ENCODE measurements around the gene CEP162. TPM values are rescaled to one million over a fixed set of nuclear protein-coding genes. Genes with fewer than 3 reads are reported as not detected.
"Not testable (repeated sequence)": the region's sequence is repeated elsewhere in the genome, so short reads cannot be mapped to it uniquely, and the experiment has no call there.

Gene CEP162
- total RNA-seq, 2 experiments from 2014 or later, result 4.9 to 5.4 TPM

DNA sequence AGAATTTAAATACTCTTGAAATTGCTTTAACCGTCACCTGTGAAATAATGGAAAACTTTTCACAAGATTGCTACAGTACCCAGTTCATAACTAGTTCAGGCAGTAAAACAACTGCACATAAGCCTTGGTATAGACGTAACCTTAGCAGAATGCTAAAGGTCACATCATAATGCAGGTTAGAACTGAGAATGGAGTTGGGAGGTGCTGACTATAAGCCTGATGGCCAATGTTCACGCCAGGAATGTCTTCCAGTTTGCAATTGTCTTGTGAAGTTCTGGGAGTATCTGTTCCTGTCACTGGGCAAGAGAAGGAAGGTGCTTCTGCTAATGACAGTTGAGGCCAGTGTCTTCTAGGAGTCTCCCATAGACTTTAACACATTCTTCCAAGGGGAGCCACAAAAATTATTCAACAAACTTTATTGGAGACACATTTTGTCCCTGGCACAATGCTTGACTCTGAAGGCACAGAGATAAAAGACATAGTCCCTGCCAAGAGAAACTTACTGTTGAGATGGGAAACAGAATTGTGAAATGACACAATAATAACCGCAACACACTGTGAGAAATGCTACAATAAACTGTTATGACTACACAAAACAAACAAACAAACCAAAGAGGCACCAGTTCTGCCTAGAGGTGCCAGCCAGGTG is 24.6 kb upstream of the CEP162 start:
- no peak overlapping the region for H3K27ac Mint-ChIP-seq
- intact Hi-C loops (cut with micrococcal nuclease), result no loop called here
- H3K9me3 Mint-ChIP-seq, result no peaks in the 10 kb centered on the region
- ChIA-PET CTCF (no interaction called here), POLR2A (no interaction called here)
- no peaks in the 10 kb centered on the region for H3K36me3 Mint-ChIP-seq (ENCODE audit: low read depth)
- DNase-seq, result no peak
- H3K27me3 Mint-ChIP-seq, result peaks cover 20% of the 10 kb centered on the region
- TF ChIP-seq, protein P1, sequence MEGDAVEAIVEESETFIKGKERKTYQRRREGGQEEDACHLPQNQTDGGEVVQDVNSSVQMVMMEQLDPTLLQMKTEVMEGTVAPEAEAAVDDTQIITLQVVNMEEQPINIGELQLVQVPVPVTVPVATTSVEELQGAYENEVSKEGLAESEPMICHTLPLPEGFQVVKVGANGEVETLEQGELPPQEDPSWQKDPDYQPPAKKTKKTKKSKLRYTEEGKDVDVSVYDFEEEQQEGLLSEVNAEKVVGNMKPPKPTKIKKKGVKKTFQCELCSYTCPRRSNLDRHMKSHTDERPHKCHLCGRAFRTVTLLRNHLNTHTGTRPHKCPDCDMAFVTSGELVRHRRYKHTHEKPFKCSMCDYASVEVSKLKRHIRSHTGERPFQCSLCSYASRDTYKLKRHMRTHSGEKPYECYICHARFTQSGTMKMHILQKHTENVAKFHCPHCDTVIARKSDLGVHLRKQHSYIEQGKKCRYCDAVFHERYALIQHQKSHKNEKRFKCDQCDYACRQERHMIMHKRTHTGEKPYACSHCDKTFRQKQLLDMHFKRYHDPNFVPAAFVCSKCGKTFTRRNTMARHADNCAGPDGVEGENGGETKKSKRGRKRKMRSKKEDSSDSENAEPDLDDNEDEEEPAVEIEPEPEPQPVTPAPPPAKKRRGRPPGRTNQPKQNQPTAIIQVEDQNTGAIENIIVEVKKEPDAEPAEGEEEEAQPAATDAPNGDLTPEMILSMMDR (IDR thresholded peaks at IDR 0.05), result no peak
- H3K4me3 Mint-ChIP-seq, result no peak overlapping the region
- ATAC-seq, result no peak
- H3K4me1 Mint-ChIP-seq (ENCODE audit: low read depth), result no peaks in the 10 kb centered on the region

DNA sequence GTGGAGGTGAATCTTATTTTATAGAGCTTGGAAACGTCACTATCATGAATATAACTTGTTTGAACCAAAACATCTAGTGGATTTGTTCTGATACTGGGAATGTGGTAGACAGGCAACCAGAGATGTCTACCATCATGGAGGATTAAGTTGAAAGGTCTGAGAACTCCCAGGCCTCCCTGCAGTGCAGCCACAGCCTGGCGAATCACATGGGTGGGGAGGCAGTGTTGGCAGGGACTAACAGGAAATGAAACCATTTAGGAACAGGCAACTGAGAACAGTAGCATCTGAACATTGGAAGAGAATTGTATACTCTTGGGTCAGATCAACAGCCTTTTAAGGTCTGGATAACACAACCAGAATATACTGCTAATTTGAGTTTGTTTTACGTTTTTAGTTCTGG is 22.3 kb upstream of the CEP162 start:
- no peak for ATAC-seq
- H3K4me1 Mint-ChIP-seq (ENCODE audit: low read depth), result no peaks in the 10 kb centered on the region
- H3K36me3 Mint-ChIP-seq (ENCODE audit: low read depth), result no peaks in the 10 kb centered on the region
- TF ChIP-seq, protein P1 (IDR thresholded peaks at IDR 0.05), result no peak
- H3K4me3 Mint-ChIP-seq, result no peak overlapping the region
- intact Hi-C loops (cut with micrococcal nuclease), result no loop called here
- CTCF ChIA-PET, result no interaction called here
- DNase-seq, result no peak
- POLR2A ChIA-PET, result no interaction called here
- H3K9me3 Mint-ChIP-seq, result no peaks in the 10 kb centered on the region
- no peak overlapping the region for H3K27ac Mint-ChIP-seq
- peaks cover 17% of the 10 kb centered on the region for H3K27me3 Mint-ChIP-seq

DNA sequence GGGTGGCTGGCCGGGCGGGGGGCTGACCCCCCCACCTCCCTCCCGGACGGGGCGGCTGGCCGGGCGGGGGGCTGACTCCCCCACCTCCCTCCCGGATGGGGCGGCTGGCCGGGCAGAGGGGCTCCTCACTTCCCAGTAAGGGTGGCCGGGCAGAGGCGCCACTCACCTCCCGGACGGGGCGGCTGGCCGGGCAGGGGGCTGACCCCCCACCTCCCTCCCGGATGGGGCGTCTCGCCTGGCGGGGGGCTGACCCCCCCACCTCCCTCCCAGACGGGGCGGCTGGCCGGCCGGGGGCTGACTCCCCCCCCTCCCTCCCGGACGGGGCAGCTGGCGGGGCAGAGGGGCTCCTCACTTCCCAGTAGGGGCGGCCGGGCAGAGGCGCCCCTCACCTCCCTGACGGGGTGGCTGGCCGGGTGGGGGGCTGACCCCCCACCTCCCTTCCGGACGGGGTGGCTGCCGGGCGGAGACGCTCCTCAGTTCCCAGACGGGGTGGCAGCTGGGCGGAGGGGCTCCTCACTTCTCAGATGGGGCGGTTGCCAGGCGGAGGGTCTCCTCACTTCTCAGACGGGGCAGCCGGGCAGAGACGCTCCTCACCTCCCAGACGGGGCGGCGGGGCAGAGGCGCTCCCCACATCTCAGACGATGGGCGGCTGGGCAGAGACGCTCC is 17.1 kb upstream of the CEP162 start:
- CTCF ChIA-PET; intact Hi-C loops (cut with micrococcal nuclease); H3K4me3 Mint-ChIP-seq; ATAC-seq; DNase-seq; H3K27ac Mint-ChIP-seq; H3K36me3 Mint-ChIP-seq (ENCODE audit: low read depth); H3K4me1 Mint-ChIP-seq (ENCODE audit: low read depth); POLR2A ChIA-PET; H3K9me3 Mint-ChIP-seq: not testable (repeated sequence)
- H3K27me3 Mint-ChIP-seq, result peaks cover 10% of the 10 kb centered on the region

DNA sequence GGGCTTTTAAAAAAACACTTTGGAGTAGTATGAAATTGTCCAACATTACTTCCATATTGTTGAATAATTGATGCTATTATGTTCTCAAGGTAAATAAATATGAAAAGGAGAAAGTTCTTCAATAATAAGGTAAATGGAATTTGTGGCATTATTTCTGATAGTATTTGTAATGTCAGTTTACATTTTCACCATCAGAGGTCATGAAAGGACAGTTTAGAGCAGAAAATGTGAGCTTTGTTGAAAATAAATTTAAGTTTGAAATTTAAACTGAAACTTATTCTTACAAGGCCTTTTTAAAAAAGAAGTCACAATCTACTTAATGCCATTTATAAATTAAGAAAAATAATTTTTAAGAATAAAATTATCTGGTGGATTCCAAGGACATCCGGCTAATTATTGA is 15.8 kb upstream of the CEP162 start:
- intact Hi-C loops (cut with micrococcal nuclease), result no loop called here
- H3K9me3 Mint-ChIP-seq, result no peaks in the 10 kb centered on the region
- H3K27ac Mint-ChIP-seq, result no peak overlapping the region
- no peak overlapping the region for H3K4me3 Mint-ChIP-seq
- ChIA-PET CTCF (interaction anchor here (0.6 to 1.6 kb wide), 2 partner anchors 11 to 16 kb away, joined by 3 to 4 read pairs; partner anchors contain the start of gene CEP162), POLR2A (no interaction called here)
- no peaks in the 10 kb centered on the region for H3K36me3 Mint-ChIP-seq (ENCODE audit: low read depth)
- DNase-seq, result no peak
- peaks cover 12% of the 10 kb centered on the region for H3K27me3 Mint-ChIP-seq
- TF ChIP-seq, protein P1 (IDR thresholded peaks at IDR 0.05), result no peak
- ATAC-seq, result no peak
- no peaks in the 10 kb centered on the region for H3K4me1 Mint-ChIP-seq (ENCODE audit: low read depth)

DNA sequence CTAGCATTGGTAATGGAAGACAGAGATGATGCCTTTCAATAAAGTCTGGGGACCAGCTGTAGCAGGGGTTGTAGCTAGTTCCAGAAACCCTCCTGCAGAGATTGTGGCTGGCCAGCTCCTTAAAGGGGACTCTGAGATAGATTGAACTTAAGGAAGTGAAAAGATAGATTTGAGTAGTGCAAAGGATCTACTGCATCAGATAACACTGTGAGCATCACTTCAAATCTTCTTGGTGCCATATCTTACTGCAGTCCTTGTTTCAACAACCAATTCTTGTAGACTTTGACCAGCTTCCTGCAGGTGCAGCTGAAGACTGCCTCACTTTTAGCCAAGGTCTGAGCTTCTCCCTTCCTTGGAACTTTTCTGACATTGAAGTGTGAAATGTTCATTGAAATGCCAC is 14.8 kb upstream of the CEP162 start:
- H3K4me1 Mint-ChIP-seq (ENCODE audit: low read depth), result no peaks in the 10 kb centered on the region
- no peaks in the 10 kb centered on the region for H3K36me3 Mint-ChIP-seq (ENCODE audit: low read depth)
- peaks cover 17% of the 10 kb centered on the region for H3K27me3 Mint-ChIP-seq
- DNase-seq (no peak), ATAC-seq (no peak)
- TF ChIP-seq, protein P1 (IDR thresholded peaks at IDR 0.05), result no peak
- POLR2A ChIA-PET, result no interaction called here
- CTCF ChIA-PET, result interaction anchor here (1.6 kb wide), 1 partner anchor 15 kb away, joined by 4 read pairs; the partner anchor contains the start of gene CEP162
- intact Hi-C loops (cut with micrococcal nuclease), result no loop called here
- no peak overlapping the region for H3K27ac Mint-ChIP-seq
- no peak overlapping the region for H3K4me3 Mint-ChIP-seq
- H3K9me3 Mint-ChIP-seq, result no peaks in the 10 kb centered on the region
